ENCODE measurements around the gene AUTS2.

DNA sequence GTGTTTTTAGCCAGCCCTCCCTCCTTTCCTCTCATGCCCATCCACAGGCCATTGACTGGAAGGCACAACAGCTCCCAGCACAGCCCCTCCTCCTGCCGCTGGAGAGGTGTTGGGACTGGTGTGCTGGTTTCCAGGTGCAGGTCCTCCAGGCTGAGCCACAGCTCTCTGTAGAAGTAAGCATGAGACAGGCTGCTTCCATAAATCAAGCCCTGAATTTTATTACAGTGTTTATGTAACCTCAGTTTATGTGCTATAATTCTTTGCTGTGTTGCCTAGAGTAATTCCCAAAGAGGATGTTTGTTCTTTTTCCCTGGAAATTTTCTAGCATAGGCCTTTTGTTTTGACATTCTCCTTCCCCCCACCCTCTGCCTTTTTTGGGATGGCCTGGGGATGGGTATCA is 445.8 kb downstream of the AUTS2 start:
- TF ChIP-seq, protein P1, sequence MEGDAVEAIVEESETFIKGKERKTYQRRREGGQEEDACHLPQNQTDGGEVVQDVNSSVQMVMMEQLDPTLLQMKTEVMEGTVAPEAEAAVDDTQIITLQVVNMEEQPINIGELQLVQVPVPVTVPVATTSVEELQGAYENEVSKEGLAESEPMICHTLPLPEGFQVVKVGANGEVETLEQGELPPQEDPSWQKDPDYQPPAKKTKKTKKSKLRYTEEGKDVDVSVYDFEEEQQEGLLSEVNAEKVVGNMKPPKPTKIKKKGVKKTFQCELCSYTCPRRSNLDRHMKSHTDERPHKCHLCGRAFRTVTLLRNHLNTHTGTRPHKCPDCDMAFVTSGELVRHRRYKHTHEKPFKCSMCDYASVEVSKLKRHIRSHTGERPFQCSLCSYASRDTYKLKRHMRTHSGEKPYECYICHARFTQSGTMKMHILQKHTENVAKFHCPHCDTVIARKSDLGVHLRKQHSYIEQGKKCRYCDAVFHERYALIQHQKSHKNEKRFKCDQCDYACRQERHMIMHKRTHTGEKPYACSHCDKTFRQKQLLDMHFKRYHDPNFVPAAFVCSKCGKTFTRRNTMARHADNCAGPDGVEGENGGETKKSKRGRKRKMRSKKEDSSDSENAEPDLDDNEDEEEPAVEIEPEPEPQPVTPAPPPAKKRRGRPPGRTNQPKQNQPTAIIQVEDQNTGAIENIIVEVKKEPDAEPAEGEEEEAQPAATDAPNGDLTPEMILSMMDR (conservative IDR thresholded peaks at IDR 0.05; ENCODE audit: low read length): no peak
- no peak for TF ChIP-seq EZH2phosphoT487 (IDR thresholded peaks at IDR 0.05; ENCODE audit: borderline replicate concordance)
